Subcutaneous abdominal adipose tissue (tissue), 5 donors: ENCODE data around the gene CCNI.
A peak's percentile ranks its signal among the peaks of the same experiment; 100 is the strongest.
"Not testable (repeated sequence)": the region's sequence is repeated elsewhere in the genome, so short reads cannot be mapped to it uniquely, and the experiment has no call there.

ENCODE experiments used
- H3K27ac ChIP-seq: one replicate; pipeline ENCODE4 v1.7.0; 2013; ENCODE audit warnings: low read depth, mild to moderate bottlenecking, inconsistent platforms, low read length, moderate library complexity
- H3K27me3 ChIP-seq, 5 donors: one replicate each; pipeline ENCODE4 v1.7.0; 2013; ENCODE audit warnings: low read length in 5 of 5, inconsistent platforms in 1 of 5; ENCODE audit not compliant: control insufficient read depth in 5 of 5, insufficient read depth in 4 of 5
- H3K36me3 ChIP-seq, 5 donors: one replicate each; pipeline ENCODE4 v1.7.0; 2013; ENCODE audit warnings: low read length in 5 of 5; ENCODE audit not compliant: control insufficient read depth in 5 of 5, insufficient read depth in 5 of 5
- H3K4me1 ChIP-seq, 5 donors: one replicate each; pipeline ENCODE4 v1.7.0; 2013; ENCODE audit warnings: low read length in 5 of 5, mild to moderate bottlenecking in 3 of 5, moderate library complexity in 1 of 5; ENCODE audit not compliant: control insufficient read depth in 5 of 5, insufficient read depth in 5 of 5
- H3K4me3 ChIP-seq, 5 donors: one replicate each; pipeline ENCODE4 v1.7.0; 2013; ENCODE audit warnings: low read length in 5 of 5, low read depth in 1 of 5
- H3K9ac ChIP-seq, 5 donors: one replicate each; pipeline ENCODE4 v1.7.0; 2013; ENCODE audit warnings: low read length in 5 of 5, mild to moderate bottlenecking in 4 of 5, moderate library complexity in 3 of 5
- H3K9me3 ChIP-seq, 5 donors: one replicate each; pipeline ENCODE4 v1.7.0; 2013; ENCODE audit warnings: low read length in 5 of 5; ENCODE audit not compliant: control insufficient read depth in 5 of 5
- donor health status: healthy.
- donor health status: healthy.
- donor health status: healthy.
- donor health status: healthy.
- donor health status: healthy.

Gene CCNI

GRCh38 chr4:77084019-77084639, 8.3 kb upstream of the CCNI start:
- Histone ChIP-seq H3K4me3 (no peak overlapping the region), H3K4me1 (no peaks in the 10 kb centered on the region), H3K36me3 (no peaks in the 10 kb centered on the region), H3K27ac (no peak overlapping the region), H3K9me3 (no peaks in the 10 kb centered on the region), H3K27me3 (no peaks in the 10 kb centered on the region), H3K9ac (no peak overlapping the region)

- no peaks in the 10 kb centered on the region for H3K4me1 ChIP-seq
- H3K27ac ChIP-seq: no peak overlapping the region
- H3K9ac ChIP-seq: no peak overlapping the region
- no peak overlapping the region for H3K4me3 ChIP-seq
- no peaks in the 10 kb centered on the region for H3K36me3 ChIP-seq
- H3K27me3 ChIP-seq: no peaks in the 10 kb centered on the region
- no peaks in the 10 kb centered on the region for H3K9me3 ChIP-seq
Measured at GRCh38 chr4:77082886-77083608, 7.3 kb upstream of the CCNI start.

GRCh38 chr4:77080806-77081205, 5.0 kb upstream of the CCNI start:
- H3K36me3 ChIP-seq, H3K4me1 ChIP-seq, H3K4me3 ChIP-seq, H3K9ac ChIP-seq, H3K27me3 ChIP-seq, H3K27ac ChIP-seq, H3K9me3 ChIP-seq: not testable (repeated sequence)

GRCh38 chr4:77079281-77079680, 3.5 kb upstream of the CCNI start:
- no peak overlapping the region for H3K9ac ChIP-seq
- H3K9me3 ChIP-seq: no peaks in the 10 kb centered on the region
- H3K27me3 ChIP-seq: no peaks in the 10 kb centered on the region
- no peak overlapping the region for H3K4me3 ChIP-seq
- peaks cover 0 to 13% (median 10%) of the 10 kb centered on the region in 5 donors for H3K4me1 ChIP-seq
- H3K36me3 ChIP-seq: no peaks in the 10 kb centered on the region
- no peak overlapping the region for H3K27ac ChIP-seq

GRCh38 chr4:77078401-77078800, 2.6 kb upstream of the CCNI start:
- Histone ChIP-seq H3K4me1 (peaks cover 1 to 22% (median 19%) of the 10 kb centered on the region in 5 donors), H3K9me3 (no peaks in the 10 kb centered on the region), H3K9ac (no peak overlapping the region), H3K27ac (no peak overlapping the region), H3K4me3 (no peak overlapping the region), H3K36me3 (no peaks in the 10 kb centered on the region), H3K27me3 (no peaks in the 10 kb centered on the region)

- Histone ChIP-seq H3K4me3 (peak overlapping the region; percentile 86 to 99 (median 96)), H3K36me3 (no peaks in the 10 kb centered on the region), H3K9me3 (no peaks in the 10 kb centered on the region), H3K4me1 (peaks cover 2 to 35% (median 32%) of the 10 kb centered on the region in 5 donors), H3K27me3 (no peaks in the 10 kb centered on the region), H3K27ac (peak overlapping the region; percentile 99), H3K9ac (peak overlapping the region in 4 of 5 donors; percentile 92 to 100 (median 98))
Measured at GRCh38 chr4:77076889-77077635, 1.3 kb upstream of the CCNI start.

- Histone ChIP-seq H3K4me3 (peak overlapping the region; percentile 86 to 99 (median 96)), H3K9ac (peak overlapping the region; percentile 56 to 100 (median 96)), H3K27me3 (no peaks in the 10 kb centered on the region), H3K36me3 (no peaks in the 10 kb centered on the region), H3K4me1 (peaks cover 2 to 40% (median 36%) of the 10 kb centered on the region in 5 donors), H3K9me3 (no peaks in the 10 kb centered on the region), H3K27ac (peak overlapping the region; percentile 99)
Measured at GRCh38 chr4:77074981-77075855, 571 bp downstream of the CCNI start.

- Histone ChIP-seq H3K4me3 (peak overlapping the region; percentile 56 to 97 (median 89)), H3K9ac (peak overlapping the region; percentile 29 to 72 (median 53)), H3K36me3 (no peaks in the 10 kb centered on the region)
Measured at GRCh38 chr4:77074381-77074831, 1.4 kb downstream of the CCNI start.

GRCh38 chr4:77073981-77074380, 1.8 kb downstream of the CCNI start:
- Histone ChIP-seq H3K4me1 (peaks cover 2 to 40% (median 38%) of the 10 kb centered on the region in 5 donors), H3K27ac (peak overlapping the region; percentile 76), H3K27me3 (no peaks in the 10 kb centered on the region), H3K4me3 (peak overlapping the region; percentile 56 to 97 (median 89)), H3K36me3 (no peaks in the 10 kb centered on the region), H3K9ac (peak overlapping the region; percentile 29 to 72 (median 53)), H3K9me3 (no peaks in the 10 kb centered on the region)

More at GRCh38 chr4:77074381-77074831, 1.4 kb downstream of the CCNI start:
- Histone ChIP-seq H3K27me3 (no peaks in the 10 kb centered on the region), H3K27ac (peak overlapping the region; percentile 76), H3K4me1 (peaks cover 2 to 40% (median 36%) of the 10 kb centered on the region in 5 donors), H3K9me3 (no peaks in the 10 kb centered on the region)
